OCI-LY3 (cell line): ENCODE results near the gene TNNI3K.

Source experiments
- CTCF ChIP-seq: fragments of 200-600, 300-600 bp; sonication (generic); IDR thresholded peaks from 2 replicates; pipeline ENCODE4 v1.5.1; 2014; ENCODE audit warnings: antibody characterized with exemption, low read length, low read depth
- EZH2phosphoT487 ChIP-seq: fragments of 200-600 bp; shearing (Covaris generic); IDR thresholded peaks from 2 replicates; pipeline ENCODE4 v1.6.1; 2018; ENCODE audit warnings: antibody characterized with exemption, mixed run types, low read depth

- no peak for TF ChIP-seq CTCF
- no peak for TF ChIP-seq EZH2phosphoT487
Observed at GRCh38 chr1:74222701-74223100, 12.5 kb upstream of the TNNI3K start.
